WTC11 (cell line): ENCODE measurements around the gene RYR1. TPM values are rescaled to one million over a fixed set of nuclear protein-coding genes. Genes with fewer than 3 reads are reported as not detected.

Source experiments
- ATAC-seq: fragments of 200-7000 bp; cut with Tn5 transposase; 2 replicates; pipeline ENCODE4 v1.10.0; 2021; ENCODE audit warnings: mild to moderate bottlenecking, moderate library complexity
- CTCF ChIA-PET: fragments of 300-600 bp; sonication (Branson Sonifier 250); formaldehyde crosslinking; loops from one replicate; lab custom pipeline; 2021; ENCODE audit warnings: antibody characterized with exemption; lab: Charles Lee
- POLR2A ChIA-PET: fragments of 350-600 bp; sonication (Branson Sonifier 250); formaldehyde crosslinking; loops from one replicate; lab custom pipeline; 2021; ENCODE audit warnings: antibody characterized with exemption; lab: Charles Lee
- DNase-seq: peaks from one replicate; pipeline ENCODE4 v3.0.0; 2021; ENCODE audit warnings: low spot score
- H3K27ac Mint-ChIP-seq: 2 replicates; pipeline ENCODE4 v1.8.0; 2021; ENCODE audit warnings: mixed read lengths
- H3K27me3 Mint-ChIP-seq: 2 replicates; pipeline ENCODE4 v1.8.0; 2021; ENCODE audit warnings: low read depth, mild to moderate bottlenecking, moderate library complexity, mixed read lengths
- H3K36me3 Mint-ChIP-seq: 2 replicates; pipeline ENCODE4 v1.8.0; 2021; ENCODE audit warnings: mixed read lengths
- H3K4me1 Mint-ChIP-seq: 2 replicates; pipeline ENCODE4 v1.8.0; 2022; ENCODE audit warnings: mixed read lengths
- H3K4me3 Mint-ChIP-seq: 2 replicates; pipeline ENCODE4 v1.8.0; 2021; ENCODE audit warnings: mild to moderate bottlenecking, moderate library complexity, mixed read lengths
- H3K9me3 Mint-ChIP-seq: 2 replicates; pipeline ENCODE4 v1.8.0; 2021; ENCODE audit warnings: mixed read lengths
- CBFB ChIP-seq: sonication (generic); formaldehyde crosslinking; IDR thresholded peaks from 2 replicates; pipeline ENCODE4 v1.8.1; 2022; ENCODE audit warnings: mild to moderate bottlenecking, low read depth, missing genetic modification reagents
- E2F5 ChIP-seq: sonication (generic); formaldehyde crosslinking; IDR thresholded peaks from 2 replicates; pipeline ENCODE4 v1.8.1; 2022; ENCODE audit warnings: mild to moderate bottlenecking, moderate library complexity, missing genetic modification reagents
- IRF2 ChIP-seq: sonication (generic); formaldehyde crosslinking; IDR thresholded peaks from 2 replicates; pipeline ENCODE4 v1.8.0; 2022; ENCODE audit warnings: low read depth, missing genetic modification reagents, borderline replicate concordance
- RELA ChIP-seq: sonication (generic); formaldehyde crosslinking; IDR thresholded peaks from 2 replicates; pipeline ENCODE4 v1.8.1; 2022; ENCODE audit warnings: missing genetic modification reagents, mild to moderate bottlenecking, borderline replicate concordance
- ZBTB21 ChIP-seq: sonication (generic); formaldehyde crosslinking; IDR thresholded peaks from 2 replicates; pipeline ENCODE4 v1.8.1; 2023; ENCODE audit warnings: mild to moderate bottlenecking, missing genetic modification reagents, borderline replicate concordance
- ZNF263 ChIP-seq: sonication (generic); formaldehyde crosslinking; IDR thresholded peaks from 2 replicates; pipeline ENCODE4 v1.8.1; 2022; ENCODE audit warnings: low read depth, mild to moderate bottlenecking, moderate library complexity, missing genetic modification reagents
- total RNA-seq: library from RNA; stranded (reverse); gene quantifications from 3 replicates; pipeline ENCODE4 v1.2.3, GENCODE V29; 2021
- TF ChIP-seq, protein P1 (sequence below): sonication (generic); formaldehyde crosslinking; IDR thresholded peaks from 2 replicates; pipeline ENCODE4 v1.8.1; 2023; ENCODE audit warnings: mild to moderate bottlenecking, missing genetic modification reagents, borderline replicate concordance
- TF ChIP-seq, protein P2 (sequence below): fragments of 200-600 bp; IDR thresholded peaks from 2 replicates; pipeline ENCODE4 v1.8.0; 2022; ENCODE audit warnings: antibody characterized with exemption
- TF ChIP-seq, protein P3 (sequence below): sonication (generic); formaldehyde crosslinking; IDR thresholded peaks from 2 replicates; pipeline ENCODE4 v1.8.0; 2022; ENCODE audit warnings: mild to moderate bottlenecking, missing genetic modification reagents
- TF ChIP-seq, protein P4 (sequence below): sonication (generic); formaldehyde crosslinking; conservative IDR thresholded peaks from 2 replicates; pipeline ENCODE4 v1.8.1; 2022; ENCODE audit warnings: mild to moderate bottlenecking, missing genetic modification reagents
- TF ChIP-seq, protein P5 (sequence below): sonication (generic); formaldehyde crosslinking; IDR thresholded peaks from 2 replicates; pipeline ENCODE4 v1.8.0; 2022; ENCODE audit warnings: mild to moderate bottlenecking, missing genetic modification reagents

Gene RYR1
- total RNA-seq, 1 experiment from 2014 or later, result 24.2 TPM

- TF ChIP-seq, protein P1, sequence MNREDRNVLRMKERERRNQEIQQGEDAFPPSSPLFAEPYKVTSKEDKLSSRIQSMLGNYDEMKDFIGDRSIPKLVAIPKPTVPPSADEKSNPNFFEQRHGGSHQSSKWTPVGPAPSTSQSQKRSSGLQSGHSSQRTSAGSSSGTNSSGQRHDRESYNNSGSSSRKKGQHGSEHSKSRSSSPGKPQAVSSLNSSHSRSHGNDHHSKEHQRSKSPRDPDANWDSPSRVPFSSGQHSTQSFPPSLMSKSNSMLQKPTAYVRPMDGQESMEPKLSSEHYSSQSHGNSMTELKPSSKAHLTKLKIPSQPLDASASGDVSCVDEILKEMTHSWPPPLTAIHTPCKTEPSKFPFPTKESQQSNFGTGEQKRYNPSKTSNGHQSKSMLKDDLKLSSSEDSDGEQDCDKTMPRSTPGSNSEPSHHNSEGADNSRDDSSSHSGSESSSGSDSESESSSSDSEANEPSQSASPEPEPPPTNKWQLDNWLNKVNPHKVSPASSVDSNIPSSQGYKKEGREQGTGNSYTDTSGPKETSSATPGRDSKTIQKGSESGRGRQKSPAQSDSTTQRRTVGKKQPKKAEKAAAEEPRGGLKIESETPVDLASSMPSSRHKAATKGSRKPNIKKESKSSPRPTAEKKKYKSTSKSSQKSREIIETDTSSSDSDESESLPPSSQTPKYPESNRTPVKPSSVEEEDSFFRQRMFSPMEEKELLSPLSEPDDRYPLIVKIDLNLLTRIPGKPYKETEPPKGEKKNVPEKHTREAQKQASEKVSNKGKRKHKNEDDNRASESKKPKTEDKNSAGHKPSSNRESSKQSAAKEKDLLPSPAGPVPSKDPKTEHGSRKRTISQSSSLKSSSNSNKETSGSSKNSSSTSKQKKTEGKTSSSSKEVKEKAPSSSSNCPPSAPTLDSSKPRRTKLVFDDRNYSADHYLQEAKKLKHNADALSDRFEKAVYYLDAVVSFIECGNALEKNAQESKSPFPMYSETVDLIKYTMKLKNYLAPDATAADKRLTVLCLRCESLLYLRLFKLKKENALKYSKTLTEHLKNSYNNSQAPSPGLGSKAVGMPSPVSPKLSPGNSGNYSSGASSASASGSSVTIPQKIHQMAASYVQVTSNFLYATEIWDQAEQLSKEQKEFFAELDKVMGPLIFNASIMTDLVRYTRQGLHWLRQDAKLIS, result no peak
- TF ChIP-seq, protein P2, sequence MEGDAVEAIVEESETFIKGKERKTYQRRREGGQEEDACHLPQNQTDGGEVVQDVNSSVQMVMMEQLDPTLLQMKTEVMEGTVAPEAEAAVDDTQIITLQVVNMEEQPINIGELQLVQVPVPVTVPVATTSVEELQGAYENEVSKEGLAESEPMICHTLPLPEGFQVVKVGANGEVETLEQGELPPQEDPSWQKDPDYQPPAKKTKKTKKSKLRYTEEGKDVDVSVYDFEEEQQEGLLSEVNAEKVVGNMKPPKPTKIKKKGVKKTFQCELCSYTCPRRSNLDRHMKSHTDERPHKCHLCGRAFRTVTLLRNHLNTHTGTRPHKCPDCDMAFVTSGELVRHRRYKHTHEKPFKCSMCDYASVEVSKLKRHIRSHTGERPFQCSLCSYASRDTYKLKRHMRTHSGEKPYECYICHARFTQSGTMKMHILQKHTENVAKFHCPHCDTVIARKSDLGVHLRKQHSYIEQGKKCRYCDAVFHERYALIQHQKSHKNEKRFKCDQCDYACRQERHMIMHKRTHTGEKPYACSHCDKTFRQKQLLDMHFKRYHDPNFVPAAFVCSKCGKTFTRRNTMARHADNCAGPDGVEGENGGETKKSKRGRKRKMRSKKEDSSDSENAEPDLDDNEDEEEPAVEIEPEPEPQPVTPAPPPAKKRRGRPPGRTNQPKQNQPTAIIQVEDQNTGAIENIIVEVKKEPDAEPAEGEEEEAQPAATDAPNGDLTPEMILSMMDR, result no peak
- TF ChIP-seq, protein P3, sequence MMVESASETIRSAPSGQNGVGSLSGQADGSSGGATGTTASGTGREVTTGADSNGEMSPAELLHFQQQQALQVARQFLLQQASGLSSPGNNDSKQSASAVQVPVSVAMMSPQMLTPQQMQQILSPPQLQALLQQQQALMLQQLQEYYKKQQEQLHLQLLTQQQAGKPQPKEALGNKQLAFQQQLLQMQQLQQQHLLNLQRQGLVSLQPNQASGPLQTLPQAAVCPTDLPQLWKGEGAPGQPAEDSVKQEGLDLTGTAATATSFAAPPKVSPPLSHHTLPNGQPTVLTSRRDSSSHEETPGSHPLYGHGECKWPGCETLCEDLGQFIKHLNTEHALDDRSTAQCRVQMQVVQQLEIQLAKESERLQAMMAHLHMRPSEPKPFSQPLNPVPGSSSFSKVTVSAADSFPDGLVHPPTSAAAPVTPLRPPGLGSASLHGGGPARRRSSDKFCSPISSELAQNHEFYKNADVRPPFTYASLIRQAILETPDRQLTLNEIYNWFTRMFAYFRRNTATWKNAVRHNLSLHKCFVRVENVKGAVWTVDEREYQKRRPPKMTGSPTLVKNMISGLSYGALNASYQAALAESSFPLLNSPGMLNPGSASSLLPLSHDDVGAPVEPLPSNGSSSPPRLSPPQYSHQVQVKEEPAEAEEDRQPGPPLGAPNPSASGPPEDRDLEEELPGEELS (CRISPR knock-in tag), result 0 out of 2 replicates have a peak, but pooled peaks have one; percentile 53
- TF ChIP-seq, protein P4, sequence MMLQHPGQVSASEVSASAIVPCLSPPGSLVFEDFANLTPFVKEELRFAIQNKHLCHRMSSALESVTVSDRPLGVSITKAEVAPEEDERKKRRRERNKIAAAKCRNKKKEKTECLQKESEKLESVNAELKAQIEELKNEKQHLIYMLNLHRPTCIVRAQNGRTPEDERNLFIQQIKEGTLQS (CRISPR knock-in tag), result no peak
- TF ChIP-seq ZBTB21 (CRISPR knock-in tag), result no peak
- TF ChIP-seq CBFB (CRISPR knock-in tag), result no peak
- TF ChIP-seq ZNF263 (CRISPR knock-in tag), result no peak
- TF ChIP-seq, protein P5, sequence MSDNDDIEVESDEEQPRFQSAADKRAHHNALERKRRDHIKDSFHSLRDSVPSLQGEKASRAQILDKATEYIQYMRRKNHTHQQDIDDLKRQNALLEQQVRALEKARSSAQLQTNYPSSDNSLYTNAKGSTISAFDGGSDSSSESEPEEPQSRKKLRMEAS (CRISPR knock-in tag), result peak; percentile 74
- TF ChIP-seq E2F5, result 0 out of 2 replicates have a peak, but pooled peaks have one; percentile 64
- TF ChIP-seq, all 79 proteins: peak for 8
Observed at GRCh38 chr19:38596057-38596981, 162.8 kb downstream of the RYR1 start (continued).

DNA sequence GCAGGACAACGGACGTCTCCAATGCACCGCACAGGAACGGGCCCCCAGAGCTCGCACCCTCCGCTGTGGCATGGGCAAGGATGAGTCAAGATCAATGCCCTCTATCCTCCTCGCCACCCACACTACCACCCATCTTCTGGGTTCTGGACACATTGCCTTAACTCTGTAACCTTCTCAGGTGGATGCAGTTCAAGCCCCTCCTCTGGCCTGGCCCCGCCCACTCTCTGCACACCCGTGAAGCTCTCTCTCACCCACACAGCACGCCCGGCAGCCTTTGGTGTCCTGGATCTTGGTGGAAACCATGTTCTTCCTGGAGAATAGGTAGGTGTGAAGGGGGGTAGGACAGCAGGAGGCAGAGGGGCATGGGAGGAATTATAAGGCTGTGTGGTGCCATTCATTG, 163.6 kb downstream of the RYR1 start:
- Mint-ChIP-seq H3K9me3 (peaks cover 4% of the 10 kb centered on the region; the same call in 1 of the 2 replicates), H3K36me3 (no peaks in the 10 kb centered on the region), H3K4me3 (peak overlapping the region; percentile 91), H3K27ac (no peak overlapping the region), H3K4me1 (peaks cover 8% of the 10 kb centered on the region), H3K27me3 (peaks cover 7% of the 10 kb centered on the region; the same call in 1 of the 2 replicates)
- DNase-seq (peak; percentile 39), ATAC-seq (no peak)
- ChIA-PET POLR2A (interaction anchor here (0.9 to 2.4 kb wide), 2 partner anchors 15 to 21 kb away, joined by 4 to 28 read pairs; partner anchors contain the start of genes EIF3K and MAP4K1), CTCF (interaction anchor here (0.6 to 2.6 kb wide), 11 partner anchors 10 to 194 kb away, joined by 3 to 36 read pairs (median 3); partner anchors contain the start of genes ACTN4, EIF3K and FAM98C)
- TF ChIP-seq IRF2, result no peak
- TF ChIP-seq RELA (CRISPR knock-in tag), result peak; percentile 13; the same call in 1 of the 2 replicates
